K562 (cell line): ENCODE data around the gene RGR. TPM values are rescaled to one million over a fixed set of nuclear protein-coding genes. Genes with fewer than 3 reads are reported as not detected.
A peak's percentile ranks its signal among the peaks of the same experiment; 100 is the strongest.

Experiments
- CCNT2 ChIP-seq: IDR thresholded peaks from 2 replicates; pipeline ENCODE4 v1.6.1; 2011; ENCODE audit warnings: borderline replicate concordance, low read depth, mild to moderate bottlenecking, moderate library complexity, mixed read lengths, low read length; ENCODE audit not compliant: insufficient read length; ENCODE audit errors: extremely low read depth
- CXXC5 ChIP-seq: fragments of 250-450 bp; sonication (Bioruptor Pico); IDR thresholded peaks from 2 replicates; pipeline ENCODE4 v1.8.0; 2022; ENCODE audit warnings: inconsistent platforms, mild to moderate bottlenecking, moderate library complexity
- ERF ChIP-seq: fragments of 450-650 bp; formaldehyde crosslinking; IDR thresholded peaks from 2 replicates; pipeline ENCODE4 v1.4.0; 2020; ENCODE audit warnings: mild to moderate bottlenecking, mixed read lengths
- ILK ChIP-seq: fragments of 450-650 bp; IDR thresholded peaks from 2 replicates; pipeline ENCODE4 v1.6.1; 2016; ENCODE audit warnings: missing genetic modification characterization, low read depth, mild to moderate bottlenecking, missing compliant biosample characterization, moderate library complexity, borderline replicate concordance
- MBD2 ChIP-seq: sonication (generic); IDR thresholded peaks from 2 replicates; pipeline ENCODE4 v1.6.1; 2016; ENCODE audit warnings: low read depth, borderline replicate concordance
- NELFE ChIP-seq: IDR thresholded peaks from 2 replicates; pipeline ENCODE4 v1.6.1; 2011; ENCODE audit warnings: mild to moderate bottlenecking; ENCODE audit not compliant: insufficient read depth, insufficient read length
- PCBP1 ChIP-seq: fragments of 200-400 bp; formaldehyde crosslinking; IDR thresholded peaks from 2 replicates; pipeline ENCODE4 v1.6.1; 2018; ENCODE audit warnings: mild to moderate bottlenecking, low read depth, low read length; ENCODE audit not compliant: poor library complexity, severe bottlenecking
- PTTG1 ChIP-seq: fragments of 450-650 bp; IDR thresholded peaks from 2 replicates; pipeline ENCODE4 v1.6.1; 2016; ENCODE audit warnings: low read depth, mild to moderate bottlenecking, missing genetic modification characterization, missing compliant biosample characterization
- RBM34 ChIP-seq: fragments of 200-400 bp; formaldehyde crosslinking; IDR thresholded peaks from 2 replicates; pipeline ENCODE4 v1.6.1; 2018; ENCODE audit warnings: low read length, borderline replicate concordance; ENCODE audit not compliant: insufficient read depth
- RUNX1 ChIP-seq: sonication (generic); IDR thresholded peaks from 2 replicates; pipeline ENCODE4 v1.6.1; 2016; ENCODE audit warnings: antibody characterized with exemption, low read depth
- SIN3B ChIP-seq: fragments of 450-650 bp; IDR thresholded peaks from 2 replicates; pipeline ENCODE4 v1.6.1; 2017; ENCODE audit warnings: low read depth, mild to moderate bottlenecking, moderate library complexity
- XRCC3 ChIP-seq: fragments of 450-650 bp; IDR thresholded peaks from 2 replicates; pipeline ENCODE4 v1.6.1; 2017; ENCODE audit warnings: mild to moderate bottlenecking, moderate library complexity
- ZNF778 ChIP-seq: fragments of 450-650 bp; formaldehyde crosslinking; IDR thresholded peaks from 2 replicates; pipeline ENCODE4 v1.4.0; 2020; ENCODE audit warnings: mild to moderate bottlenecking, moderate library complexity
- ZNF785 ChIP-seq: fragments of 250-450 bp; sonication (Bioruptor Pico); IDR thresholded peaks from 2 replicates; pipeline ENCODE4 v1.4.0; 2020; ENCODE audit warnings: mild to moderate bottlenecking
- polyA plus RNA-seq, 8 experiments: library from polyadenylated mRNA; depleted of rRNA in 4 of 8; stranded (reverse) in 5 of 8; unstranded in 3 of 8; fragments of >200 nt; fragmentation: Nextera tagmentation in 2 of 8; fragmentation: Illumina TruSeq in 1 of 8; extraction: Ambion mirVana in 2 of 8; extraction: Trizol in 1 of 8; gene quantifications; 2 replicates each; pipeline versions ENCODE4 v1.2.1 to v1.2.3, GENCODE V29; 2011 to 2014; ENCODE audit warnings: inconsistent platforms in 1 of 8, missing spikeins in 1 of 8
- total RNA-seq, 7 experiments: library from RNA; depleted of rRNA in 6 of 7; stranded (reverse); fragments of >200 nt in 6 of 7; fragmentation: Illumina TruSeq in 2 of 7; extraction: Trizol in 2 of 7; gene quantifications; 2 replicates each; pipeline versions ENCODE4 v1.2.1 to v1.2.3, GENCODE V29; 2011 to 2021; ENCODE audit warnings: low replicate concordance in 1 of 7
- TF ChIP-seq, protein P1 (sequence below): sonication (generic); formaldehyde crosslinking; IDR thresholded peaks from 2 replicates; pipeline ENCODE4 v1.8.1; 2022; ENCODE audit warnings: missing genetic modification reagents
- TF ChIP-seq, protein P2 (sequence below): fragments of 200-800 bp; sonication (Bioruptor generic); IDR thresholded peaks from 2 replicates; pipeline ENCODE4 v1.6.1; 2017; ENCODE audit warnings: missing genetic modification characterization, missing compliant biosample characterization
- TF ChIP-seq, protein P3 (sequence below): fragments of 250-450 bp; sonication (Bioruptor Pico); IDR thresholded peaks from 2 replicates; pipeline ENCODE4 v1.5.0; 2020; ENCODE audit warnings: mild to moderate bottlenecking, borderline replicate concordance
- TF ChIP-seq, protein P4 (sequence below): fragments of 250-450 bp; sonication (Bioruptor Pico); IDR thresholded peaks from 2 replicates; pipeline ENCODE4 v1.8.0; 2021; ENCODE audit warnings: moderate library complexity, mild to moderate bottlenecking, inconsistent platforms
- TF ChIP-seq, protein P5 (sequence below): sonication (generic); formaldehyde crosslinking; IDR thresholded peaks from 2 replicates; pipeline ENCODE4 v1.5.0; 2020; ENCODE audit warnings: missing genetic modification reagents
- TF ChIP-seq, protein P6 (sequence below): fragments of 250-450 bp; sonication (Bioruptor Pico); IDR thresholded peaks from 2 replicates; pipeline ENCODE4 v1.4.0; 2020; ENCODE audit warnings: borderline replicate concordance

The RGR gene
- total and polyA plus RNA-seq, 9 of the 15 experiments (the other 6 are each of a cell fraction or from before 2014, with no cell fraction given): not detected

DNA sequence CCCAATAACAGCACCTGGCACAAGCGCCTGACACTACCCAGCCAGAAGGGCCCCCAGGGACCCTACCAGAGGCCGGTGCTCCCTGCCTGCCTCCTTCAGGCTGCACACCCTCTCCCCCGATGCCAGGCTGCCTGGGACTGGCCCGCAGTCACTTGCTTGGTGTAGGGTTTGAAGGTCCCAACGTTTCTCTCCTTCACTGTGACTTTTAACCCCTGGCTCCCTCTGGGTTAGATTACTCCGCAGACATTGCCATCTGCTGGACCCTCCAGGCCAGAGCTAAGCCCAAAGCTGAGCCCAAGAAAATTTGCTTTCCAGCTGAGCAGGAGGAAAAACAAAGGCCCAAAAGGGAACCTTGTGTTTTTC, 43.6 kb upstream of the RGR start (continued):
- TF ChIP-seq, protein P1, sequence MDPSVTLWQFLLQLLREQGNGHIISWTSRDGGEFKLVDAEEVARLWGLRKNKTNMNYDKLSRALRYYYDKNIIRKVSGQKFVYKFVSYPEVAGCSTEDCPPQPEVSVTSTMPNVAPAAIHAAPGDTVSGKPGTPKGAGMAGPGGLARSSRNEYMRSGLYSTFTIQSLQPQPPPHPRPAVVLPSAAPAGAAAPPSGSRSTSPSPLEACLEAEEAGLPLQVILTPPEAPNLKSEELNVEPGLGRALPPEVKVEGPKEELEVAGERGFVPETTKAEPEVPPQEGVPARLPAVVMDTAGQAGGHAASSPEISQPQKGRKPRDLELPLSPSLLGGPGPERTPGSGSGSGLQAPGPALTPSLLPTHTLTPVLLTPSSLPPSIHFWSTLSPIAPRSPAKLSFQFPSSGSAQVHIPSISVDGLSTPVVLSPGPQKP (CRISPR knock-in tag): no peak
- TF ChIP-seq RUNX1 (no peak), ZNF778 (no peak), ERF (CRISPR knock-in tag) (no peak), CCNT2 (peak; percentile 23), ILK (tag) (no peak), SIN3B (no peak), RBM34 (no peak), ZNF785 (CRISPR knock-in tag) (no peak), CXXC5 (no peak; the same call in 1 of the 2 replicates), XRCC3 (no peak), MBD2 (no peak), PCBP1 (no peak), PTTG1 (tag) (no peak), NELFE (no peak)
- TF ChIP-seq, protein P2, sequence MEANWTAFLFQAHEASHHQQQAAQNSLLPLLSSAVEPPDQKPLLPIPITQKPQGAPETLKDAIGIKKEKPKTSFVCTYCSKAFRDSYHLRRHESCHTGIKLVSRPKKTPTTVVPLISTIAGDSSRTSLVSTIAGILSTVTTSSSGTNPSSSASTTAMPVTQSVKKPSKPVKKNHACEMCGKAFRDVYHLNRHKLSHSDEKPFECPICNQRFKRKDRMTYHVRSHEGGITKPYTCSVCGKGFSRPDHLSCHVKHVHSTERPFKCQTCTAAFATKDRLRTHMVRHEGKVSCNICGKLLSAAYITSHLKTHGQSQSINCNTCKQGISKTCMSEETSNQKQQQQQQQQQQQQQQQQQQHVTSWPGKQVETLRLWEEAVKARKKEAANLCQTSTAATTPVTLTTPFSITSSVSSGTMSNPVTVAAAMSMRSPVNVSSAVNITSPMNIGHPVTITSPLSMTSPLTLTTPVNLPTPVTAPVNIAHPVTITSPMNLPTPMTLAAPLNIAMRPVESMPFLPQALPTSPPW (CRISPR knock-in tag): no peak
- TF ChIP-seq, protein P3, sequence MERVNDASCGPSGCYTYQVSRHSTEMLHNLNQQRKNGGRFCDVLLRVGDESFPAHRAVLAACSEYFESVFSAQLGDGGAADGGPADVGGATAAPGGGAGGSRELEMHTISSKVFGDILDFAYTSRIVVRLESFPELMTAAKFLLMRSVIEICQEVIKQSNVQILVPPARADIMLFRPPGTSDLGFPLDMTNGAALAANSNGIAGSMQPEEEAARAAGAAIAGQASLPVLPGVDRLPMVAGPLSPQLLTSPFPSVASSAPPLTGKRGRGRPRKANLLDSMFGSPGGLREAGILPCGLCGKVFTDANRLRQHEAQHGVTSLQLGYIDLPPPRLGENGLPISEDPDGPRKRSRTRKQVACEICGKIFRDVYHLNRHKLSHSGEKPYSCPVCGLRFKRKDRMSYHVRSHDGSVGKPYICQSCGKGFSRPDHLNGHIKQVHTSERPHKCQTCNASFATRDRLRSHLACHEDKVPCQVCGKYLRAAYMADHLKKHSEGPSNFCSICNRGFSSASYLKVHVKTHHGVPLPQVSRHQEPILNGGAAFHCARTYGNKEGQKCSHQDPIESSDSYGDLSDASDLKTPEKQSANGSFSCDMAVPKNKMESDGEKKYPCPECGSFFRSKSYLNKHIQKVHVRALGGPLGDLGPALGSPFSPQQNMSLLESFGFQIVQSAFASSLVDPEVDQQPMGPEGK: no peak
- TF ChIP-seq, protein P4, sequence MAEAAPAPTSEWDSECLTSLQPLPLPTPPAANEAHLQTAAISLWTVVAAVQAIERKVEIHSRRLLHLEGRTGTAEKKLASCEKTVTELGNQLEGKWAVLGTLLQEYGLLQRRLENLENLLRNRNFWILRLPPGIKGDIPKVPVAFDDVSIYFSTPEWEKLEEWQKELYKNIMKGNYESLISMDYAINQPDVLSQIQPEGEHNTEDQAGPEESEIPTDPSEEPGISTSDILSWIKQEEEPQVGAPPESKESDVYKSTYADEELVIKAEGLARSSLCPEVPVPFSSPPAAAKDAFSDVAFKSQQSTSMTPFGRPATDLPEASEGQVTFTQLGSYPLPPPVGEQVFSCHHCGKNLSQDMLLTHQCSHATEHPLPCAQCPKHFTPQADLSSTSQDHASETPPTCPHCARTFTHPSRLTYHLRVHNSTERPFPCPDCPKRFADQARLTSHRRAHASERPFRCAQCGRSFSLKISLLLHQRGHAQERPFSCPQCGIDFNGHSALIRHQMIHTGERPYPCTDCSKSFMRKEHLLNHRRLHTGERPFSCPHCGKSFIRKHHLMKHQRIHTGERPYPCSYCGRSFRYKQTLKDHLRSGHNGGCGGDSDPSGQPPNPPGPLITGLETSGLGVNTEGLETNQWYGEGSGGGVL (CRISPR knock-in tag): no peak
- TF ChIP-seq, protein P5, sequence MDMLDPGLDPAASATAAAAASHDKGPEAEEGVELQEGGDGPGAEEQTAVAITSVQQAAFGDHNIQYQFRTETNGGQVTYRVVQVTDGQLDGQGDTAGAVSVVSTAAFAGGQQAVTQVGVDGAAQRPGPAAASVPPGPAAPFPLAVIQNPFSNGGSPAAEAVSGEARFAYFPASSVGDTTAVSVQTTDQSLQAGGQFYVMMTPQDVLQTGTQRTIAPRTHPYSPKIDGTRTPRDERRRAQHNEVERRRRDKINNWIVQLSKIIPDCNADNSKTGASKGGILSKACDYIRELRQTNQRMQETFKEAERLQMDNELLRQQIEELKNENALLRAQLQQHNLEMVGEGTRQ: no peak
- TF ChIP-seq, protein P6, sequence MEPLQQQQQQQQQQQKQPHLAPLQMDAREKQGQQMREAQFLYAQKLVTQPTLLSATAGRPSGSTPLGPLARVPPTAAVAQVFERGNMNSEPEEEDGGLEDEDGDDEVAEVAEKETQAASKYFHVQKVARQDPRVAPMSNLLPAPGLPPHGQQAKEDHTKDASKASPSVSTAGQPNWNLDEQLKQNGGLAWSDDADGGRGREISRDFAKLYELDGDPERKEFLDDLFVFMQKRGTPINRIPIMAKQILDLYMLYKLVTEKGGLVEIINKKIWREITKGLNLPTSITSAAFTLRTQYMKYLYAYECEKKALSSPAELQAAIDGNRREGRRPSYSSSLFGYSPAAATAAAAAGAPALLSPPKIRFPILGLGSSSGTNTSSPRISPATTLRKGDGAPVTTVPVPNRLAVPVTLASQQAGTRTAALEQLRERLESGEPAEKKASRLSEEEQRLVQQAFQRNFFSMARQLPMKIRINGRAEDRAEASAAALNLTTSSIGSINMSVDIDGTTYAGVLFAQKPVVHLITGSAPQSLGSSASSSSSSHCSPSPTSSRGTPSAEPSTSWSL (CRISPR knock-in tag): no peak
